ENCODE data around the gene AFF1.
"Not testable (repeated sequence)": the region's sequence is repeated elsewhere in the genome, so short reads cannot be mapped to it uniquely, and the experiment has no call there.

Gene AFF1

DNA sequence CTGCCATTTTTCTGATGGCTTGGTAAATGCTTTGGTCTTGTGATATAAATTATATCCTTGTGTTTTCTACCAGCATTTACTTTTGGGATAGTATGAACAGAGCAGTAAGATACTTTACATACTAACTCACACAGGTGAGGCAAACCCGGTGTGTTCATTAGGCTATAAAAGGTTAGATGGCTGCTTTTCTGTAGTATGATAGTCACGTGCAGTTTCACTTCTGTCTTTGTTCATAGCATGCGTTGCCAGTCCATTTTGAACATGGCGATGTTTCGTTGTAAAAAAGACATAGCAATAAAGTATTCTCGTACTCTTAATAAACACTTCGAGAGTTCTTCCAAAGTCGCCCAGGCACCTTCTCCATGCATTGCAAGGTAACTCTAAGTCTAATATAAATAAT, 197.2 kb downstream of the AFF1 start:
- in situ Hi-C loops (cut with MboI; ENCODE audit: low sequenced_read_pairs), result no loop called here

- in situ Hi-C loops (cut with MboI; ENCODE audit: low sequenced_read_pairs), result no loop called here
These were observed 198.4 kb downstream of the AFF1 start for GRCh38 chr4:87133183-87133582.

DNA sequence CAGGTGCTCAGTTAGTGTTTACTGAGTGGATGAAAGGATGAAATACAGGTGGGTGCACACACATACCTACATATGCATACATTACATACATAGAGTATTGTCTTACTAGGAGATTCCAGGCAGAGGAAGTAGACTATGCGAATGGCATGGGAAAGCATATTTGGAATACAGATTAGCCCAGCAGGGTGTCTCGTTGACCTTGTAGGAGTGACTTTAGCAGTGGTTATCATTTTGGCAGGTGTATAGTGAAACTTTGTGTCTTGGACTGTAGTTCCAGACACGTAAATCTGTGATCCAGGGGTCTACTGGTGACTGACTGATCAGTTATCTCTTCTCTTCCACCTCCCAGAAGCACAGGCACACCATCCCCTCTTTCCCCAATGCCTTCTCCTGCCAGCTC, 199.3 kb downstream of the AFF1 start:
- in situ Hi-C loops (cut with MboI; ENCODE audit: low sequenced_read_pairs), result no loop called here

GRCh38 chr4:87141428-87141827, 206.6 kb downstream of the AFF1 start:
- in situ Hi-C loops (cut with MboI; ENCODE audit: low sequenced_read_pairs), result no loop called here

DNA sequence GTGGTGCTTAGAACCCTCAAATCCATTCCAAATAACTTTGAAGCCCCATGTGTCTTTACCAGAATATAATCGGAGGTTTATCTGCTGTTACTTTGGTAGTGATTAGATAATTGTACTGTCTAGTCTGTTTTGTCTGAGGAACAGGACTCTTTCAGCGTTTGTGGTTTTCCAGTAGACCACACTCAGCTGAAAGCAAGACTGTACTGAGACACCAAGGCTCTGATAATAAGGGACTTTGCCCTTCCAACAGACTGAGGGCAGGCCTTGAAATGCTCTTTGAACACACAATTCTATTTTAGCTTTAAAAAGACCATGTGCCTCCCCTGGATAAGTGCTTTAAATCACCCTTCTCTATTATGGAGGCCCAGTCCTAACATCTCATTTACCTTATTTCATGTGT, 209.5 kb downstream of the AFF1 start:
- in situ Hi-C loops (cut with MboI; ENCODE audit: low sequenced_read_pairs), result no loop called here

DNA sequence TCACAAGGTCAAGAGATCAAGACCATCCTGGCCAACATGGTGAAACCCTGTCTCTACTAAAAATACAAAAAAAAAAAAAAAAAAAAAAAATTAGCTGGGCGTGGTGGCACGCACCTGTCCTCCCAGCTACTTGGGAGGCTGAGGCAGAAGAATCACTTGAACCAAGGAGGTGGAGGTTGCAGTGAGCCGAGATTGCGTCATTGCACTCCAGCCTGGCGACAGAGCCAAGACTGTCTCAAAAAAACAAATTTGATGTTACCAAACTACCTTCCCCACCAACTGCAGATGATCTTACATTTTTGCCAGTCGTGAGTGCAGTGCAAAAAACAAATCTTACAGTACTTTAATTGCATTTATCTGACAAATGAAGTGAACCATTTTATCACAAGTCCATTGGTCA, 211.1 kb downstream of the AFF1 start:
- in situ Hi-C loops (cut with MboI; ENCODE audit: low sequenced_read_pairs), result not testable (repeated sequence)

- in situ Hi-C loops (cut with MboI; ENCODE audit: low sequenced_read_pairs), result no loop called here
These were observed 212.3 kb downstream of the AFF1 start for GRCh38 chr4:87147116-87147515.

- in situ Hi-C loops (cut with MboI; ENCODE audit: low sequenced_read_pairs), result loop anchor here (10.0 kb wide), 1 partner anchor 84 kb away; no protein-coding TSS in a partner anchor
These were observed 215.9 kb downstream of the AFF1 start for GRCh38 chr4:87150498-87151261.

DNA sequence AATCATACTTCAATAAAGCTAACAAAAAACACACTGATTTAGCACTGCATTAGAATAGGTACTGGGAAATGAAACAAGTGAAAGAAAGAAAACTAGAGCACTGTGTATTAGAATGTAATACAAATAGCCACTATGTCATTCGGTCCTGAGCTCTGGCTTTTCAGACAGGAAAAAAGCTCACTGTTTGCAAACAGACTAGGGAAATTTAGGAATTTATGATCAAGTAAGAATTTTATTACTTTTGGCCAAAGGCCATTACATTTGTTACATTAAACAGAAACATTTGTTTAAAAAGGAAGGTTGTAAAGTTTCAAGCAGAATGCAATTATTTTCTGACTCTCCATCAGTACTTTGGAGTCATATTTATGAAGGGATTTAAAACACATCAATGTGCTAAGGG, 216.9 kb downstream of the AFF1 start:
- in situ Hi-C loops (cut with MboI; ENCODE audit: low sequenced_read_pairs), result loop anchor here (10.0 kb wide), 1 partner anchor 83 kb away; no protein-coding TSS in a partner anchor

DNA sequence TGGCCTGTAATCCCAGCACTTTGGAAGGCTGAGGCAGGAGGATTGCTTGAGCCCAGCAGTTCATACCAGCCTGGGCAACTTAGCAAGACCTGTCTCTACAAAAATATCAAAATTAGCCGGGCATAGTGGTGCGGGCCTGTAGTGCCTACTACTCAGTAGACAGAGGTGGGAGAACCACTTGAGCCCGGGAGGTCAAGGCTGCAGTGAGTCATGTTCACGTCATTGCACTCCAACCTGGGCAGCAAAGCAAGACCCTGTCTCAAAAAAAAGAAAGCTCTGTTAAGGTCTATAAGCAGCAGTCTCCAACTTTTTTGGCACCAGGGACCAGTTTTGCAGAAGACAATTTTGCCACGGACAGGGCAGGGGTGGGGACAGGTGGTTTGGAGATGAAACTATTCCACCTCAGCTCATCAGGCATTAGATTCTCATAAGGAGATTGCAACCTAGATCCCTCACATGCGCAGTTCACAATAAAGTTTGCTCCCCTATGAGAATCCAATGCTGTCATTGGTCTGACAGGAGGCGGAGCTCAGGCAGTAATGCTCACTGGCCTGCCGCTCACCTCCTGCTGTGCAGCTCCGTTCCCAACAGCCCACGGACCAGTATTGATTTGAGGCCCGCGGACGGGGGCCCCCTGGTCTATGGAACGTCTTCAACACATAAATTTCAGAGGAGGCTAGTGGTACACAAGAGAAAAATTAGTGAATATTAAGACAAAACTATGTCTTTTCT, 217.7 kb downstream of the AFF1 start:
- in situ Hi-C loops (cut with MboI; ENCODE audit: low sequenced_read_pairs), result loop anchor here (10.0 kb wide), 1 partner anchor 82 kb away; no protein-coding TSS in a partner anchor

DNA sequence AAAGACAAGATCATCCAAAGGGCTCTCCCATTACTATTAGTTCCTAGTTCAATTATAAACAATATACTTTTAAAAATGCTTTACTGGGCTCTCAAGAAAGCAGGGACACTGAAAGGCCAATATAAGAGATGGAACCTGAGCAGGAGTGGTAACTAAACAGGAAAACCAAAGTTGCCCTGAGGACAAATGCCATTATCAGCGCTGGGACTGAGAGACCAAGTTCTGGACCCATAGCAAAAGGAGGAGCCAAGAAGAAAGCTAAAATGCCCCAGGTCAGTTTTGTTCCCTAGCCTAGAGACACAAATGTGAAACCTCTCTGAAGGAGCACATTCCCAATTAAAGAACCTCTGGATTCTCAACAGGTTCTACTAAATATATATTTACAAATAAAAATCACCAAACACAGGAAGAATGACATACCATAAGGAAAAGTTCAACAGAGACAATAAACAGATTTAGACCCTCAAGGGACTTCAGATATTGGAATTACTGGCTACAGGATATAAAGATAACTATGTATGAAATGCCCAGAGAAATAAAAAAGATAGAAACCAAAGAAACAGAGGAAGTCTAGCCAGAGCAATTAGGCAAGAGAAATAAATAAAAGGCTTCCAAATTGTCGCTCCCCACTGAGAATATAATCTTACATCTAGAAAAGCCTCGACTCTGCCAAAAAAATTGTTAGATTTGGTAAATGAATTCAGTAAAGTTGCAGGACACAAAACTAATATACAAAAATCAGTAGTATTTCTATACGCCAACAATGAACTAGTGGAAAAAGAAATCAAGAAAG, 218.5 kb downstream of the AFF1 start:
- in situ Hi-C loops (cut with MboI; ENCODE audit: low sequenced_read_pairs), result loop anchor here (10.0 kb wide), 1 partner anchor 82 kb away; no protein-coding TSS in a partner anchor

GRCh38 chr4:87165892-87166291, 231.1 kb downstream of the AFF1 start:
- in situ Hi-C loops (cut with MboI; ENCODE audit: low sequenced_read_pairs), result no loop called here

- in situ Hi-C loops (cut with MboI; ENCODE audit: low sequenced_read_pairs), result no loop called here
These were observed 231.6 kb downstream of the AFF1 start for GRCh38 chr4:87166296-87166854.

GRCh38 chr4:87171944-87172343, 237.1 kb downstream of the AFF1 start:
- in situ Hi-C loops (cut with MboI; ENCODE audit: low sequenced_read_pairs), result no loop called here

DNA sequence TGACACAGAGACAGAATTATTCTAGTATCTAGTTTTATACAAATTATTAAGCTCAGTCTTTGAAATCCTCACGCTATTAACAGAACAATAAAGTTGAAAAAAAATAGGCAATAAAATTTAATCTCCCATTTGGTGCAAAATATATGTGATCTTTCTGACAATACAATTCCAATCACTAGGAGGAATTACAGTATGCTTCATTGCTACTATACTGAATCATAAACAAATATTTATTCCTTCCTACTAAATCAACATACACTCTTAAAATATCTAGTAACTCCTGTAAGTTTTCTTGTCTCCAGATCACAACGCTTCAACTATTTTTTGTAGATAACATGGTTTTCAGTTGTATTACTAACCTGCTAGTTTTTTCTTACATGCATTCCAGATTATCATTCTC, 239.9 kb downstream of the AFF1 start:
- in situ Hi-C loops (cut with MboI; ENCODE audit: low sequenced_read_pairs), result no loop called here

DNA sequence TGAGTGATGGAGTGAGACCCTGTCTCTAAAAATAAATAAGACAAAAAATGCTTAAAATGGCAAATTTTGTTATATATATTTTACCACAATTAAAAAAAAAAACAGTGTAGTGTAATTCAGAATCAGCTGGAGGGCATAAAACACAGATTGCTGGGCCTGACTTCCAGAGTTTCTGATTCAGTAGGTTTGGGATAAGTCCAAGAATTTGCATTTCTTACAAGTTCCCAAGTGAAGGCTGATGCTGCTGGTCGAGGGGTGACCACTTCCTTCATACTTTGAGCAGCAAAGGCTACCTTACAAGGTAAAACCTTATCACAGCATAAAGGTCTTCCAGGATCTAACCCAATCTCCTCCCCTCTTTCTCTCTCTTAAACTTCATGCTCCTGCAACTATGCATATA, 244.9 kb downstream of the AFF1 start:
- in situ Hi-C loops (cut with MboI; ENCODE audit: low sequenced_read_pairs), result no loop called here

DNA sequence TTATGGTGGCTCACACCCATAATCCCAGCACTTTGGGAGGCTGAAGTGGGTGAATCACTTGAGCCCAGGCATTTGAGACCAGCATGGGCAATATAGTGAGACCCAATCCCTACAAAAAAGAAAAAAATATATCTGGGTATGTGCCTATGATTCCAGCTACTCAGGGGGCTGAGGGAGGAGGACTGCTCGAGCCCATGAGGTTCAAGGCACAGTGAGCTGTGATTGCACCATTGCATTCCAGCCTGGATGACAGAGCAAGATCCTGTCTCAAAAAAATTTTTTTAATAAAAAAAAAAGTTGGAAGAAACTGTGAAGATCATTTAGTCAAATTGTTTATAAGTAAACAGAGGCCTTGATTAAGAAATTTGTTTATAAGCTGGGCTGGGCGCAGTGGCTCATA, 246.0 kb downstream of the AFF1 start:
- in situ Hi-C loops (cut with MboI; ENCODE audit: low sequenced_read_pairs), result no loop called here

- in situ Hi-C loops (cut with MboI; ENCODE audit: low sequenced_read_pairs), result no loop called here
These were observed 250.5 kb downstream of the AFF1 start for GRCh38 chr4:87185146-87185870.

DNA sequence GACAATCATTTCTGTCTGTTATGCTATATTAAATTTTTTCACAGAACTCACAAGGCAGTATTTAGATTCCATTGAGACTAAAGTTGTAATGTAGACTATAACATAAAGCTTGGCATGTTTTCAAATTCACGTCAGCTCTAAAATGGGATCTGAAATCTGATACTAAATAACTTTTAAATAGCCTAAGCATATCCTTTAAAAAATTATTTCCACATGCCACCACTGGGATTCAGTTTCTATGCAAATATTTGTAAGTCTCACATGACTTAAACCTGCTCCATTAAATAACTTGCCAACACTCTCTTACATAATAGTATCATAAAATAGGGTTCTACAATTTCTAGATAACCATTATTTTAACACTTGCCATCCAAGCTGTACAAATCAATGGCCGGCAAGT, 253.2 kb downstream of the AFF1 start:
- in situ Hi-C loops (cut with MboI; ENCODE audit: low sequenced_read_pairs), result no loop called here

DNA sequence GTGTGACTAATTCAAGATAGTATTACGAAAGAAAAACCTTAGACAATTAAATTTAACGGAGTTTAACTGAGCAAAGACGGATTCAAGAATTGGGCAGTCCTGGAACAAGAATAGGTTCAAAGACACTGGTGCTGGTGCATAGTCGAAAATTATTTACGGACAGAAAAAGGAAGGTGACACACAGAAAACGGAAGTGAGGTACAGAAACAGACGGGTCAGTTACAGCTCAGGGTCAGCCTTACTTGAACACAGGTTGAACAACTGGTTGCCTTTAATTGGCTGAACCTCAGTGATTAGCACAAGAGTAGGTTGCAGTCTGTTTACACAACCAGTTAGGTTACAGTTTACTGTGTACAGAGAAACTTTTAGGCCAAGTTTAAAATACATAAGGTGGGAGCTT, 254.1 kb downstream of the AFF1 start:
- in situ Hi-C loops (cut with MboI; ENCODE audit: low sequenced_read_pairs), result no loop called here

Measured in HL-60/S4 (cell line).